ENCODE data around the gene HINFP.
"Not testable (repeated sequence)": the region's sequence is repeated elsewhere in the genome, so short reads cannot be mapped to it uniquely, and the experiment has no call there.

Gene HINFP

GRCh38 chr11:119117004-119117706 is 4.2 kb upstream of the HINFP start:
- DNase-seq (ENCODE audit: low spot score) = no peak

- DNase-seq (ENCODE audit: low spot score) = no peak
These were observed 3.2 kb upstream of the HINFP start for GRCh38 chr11:119118227-119118626.

- no peak for DNase-seq (ENCODE audit: low spot score)
These were observed 2.4 kb upstream of the HINFP start for GRCh38 chr11:119118946-119119345.

- no peak for DNase-seq (ENCODE audit: low spot score)
These were observed 757 bp upstream of the HINFP start for GRCh38 chr11:119120639-119121007.

GRCh38 chr11:119121811-119122124 is 388 bp downstream of the HINFP start:
- no peak for DNase-seq (ENCODE audit: low spot score)

- DNase-seq (ENCODE audit: low spot score) = no peak
These were observed 4.4 kb downstream of the HINFP start for GRCh38 chr11:119125821-119126220.

- DNase-seq (ENCODE audit: low spot score) = no peak
These were observed 5.4 kb downstream of the HINFP start for GRCh38 chr11:119126675-119127268.

- no peak for DNase-seq (ENCODE audit: low spot score)
These were observed 9.3 kb downstream of the HINFP start for GRCh38 chr11:119130662-119131061.

- DNase-seq (ENCODE audit: low spot score) = peak; percentile 34
These were observed 13.1 kb downstream of the HINFP start for GRCh38 chr11:119134389-119134978.

- not testable (repeated sequence) for DNase-seq (ENCODE audit: low spot score)
These were observed 17.9 kb downstream of the HINFP start for GRCh38 chr11:119139276-119139675.

GRCh38 chr11:119144825-119145486 is 23.6 kb downstream of the HINFP start:
- DNase-seq (ENCODE audit: low spot score) = peak; percentile 75

- no peak for DNase-seq (ENCODE audit: low spot score)
These were observed 24.2 kb downstream of the HINFP start for GRCh38 chr11:119145551-119145950.

- DNase-seq (ENCODE audit: low spot score) = peak; percentile 94
These were observed 26.4 kb downstream of the HINFP start for GRCh38 chr11:119147604-119148333.

GRCh38 chr11:119148720-119149017 is 27.3 kb downstream of the HINFP start:
- no peak for DNase-seq (ENCODE audit: low spot score)

- DNase-seq (ENCODE audit: low spot score) = peak; percentile 45
These were observed 27.8 kb downstream of the HINFP start, which contains the start of gene ABCG4 for GRCh38 chr11:119149018-119149785. Gene ABCG4, plus strand, starts transcription at chr11:119149052. Its CDS starts 914 bp downstream, at chr11:119149966.

- no peak for DNase-seq (ENCODE audit: low spot score)
These were observed 28.5 kb downstream of the HINFP start for GRCh38 chr11:119149786-119150275.

- DNase-seq (ENCODE audit: low spot score) = no peak
These were observed 30.7 kb downstream of the HINFP start for GRCh38 chr11:119152043-119152442.

- no peak for DNase-seq (ENCODE audit: low spot score)
These were observed 31.2 kb downstream of the HINFP start for GRCh38 chr11:119152604-119153003.

GRCh38 chr11:119153049-119153818 is 31.9 kb downstream of the HINFP start:
- DNase-seq (ENCODE audit: low spot score) = no peak

- DNase-seq (ENCODE audit: low spot score) = no peak
These were observed 32.8 kb downstream of the HINFP start for GRCh38 chr11:119154178-119154577.
